ENCODE measurements around the gene FSHR. TPM values are rescaled to one million over a fixed set of nuclear protein-coding genes. Genes with fewer than 3 reads are reported as not detected.

Gene FSHR
- total RNA-seq, 6 experiments from 2014 or later: not detected

- H3K27me3 Mint-ChIP-seq (ENCODE audit: insufficient read depth): no peaks in the 10 kb centered on the region
- no peak overlapping the region for H3K27ac Mint-ChIP-seq
Measured at GRCh38 chr2:49165662-49166061, 11.3 kb upstream of the FSHR start.

GRCh38 chr2:49164729-49165128 lies 10.4 kb upstream of the FSHR start:
- TF ChIP-seq, protein P1, sequence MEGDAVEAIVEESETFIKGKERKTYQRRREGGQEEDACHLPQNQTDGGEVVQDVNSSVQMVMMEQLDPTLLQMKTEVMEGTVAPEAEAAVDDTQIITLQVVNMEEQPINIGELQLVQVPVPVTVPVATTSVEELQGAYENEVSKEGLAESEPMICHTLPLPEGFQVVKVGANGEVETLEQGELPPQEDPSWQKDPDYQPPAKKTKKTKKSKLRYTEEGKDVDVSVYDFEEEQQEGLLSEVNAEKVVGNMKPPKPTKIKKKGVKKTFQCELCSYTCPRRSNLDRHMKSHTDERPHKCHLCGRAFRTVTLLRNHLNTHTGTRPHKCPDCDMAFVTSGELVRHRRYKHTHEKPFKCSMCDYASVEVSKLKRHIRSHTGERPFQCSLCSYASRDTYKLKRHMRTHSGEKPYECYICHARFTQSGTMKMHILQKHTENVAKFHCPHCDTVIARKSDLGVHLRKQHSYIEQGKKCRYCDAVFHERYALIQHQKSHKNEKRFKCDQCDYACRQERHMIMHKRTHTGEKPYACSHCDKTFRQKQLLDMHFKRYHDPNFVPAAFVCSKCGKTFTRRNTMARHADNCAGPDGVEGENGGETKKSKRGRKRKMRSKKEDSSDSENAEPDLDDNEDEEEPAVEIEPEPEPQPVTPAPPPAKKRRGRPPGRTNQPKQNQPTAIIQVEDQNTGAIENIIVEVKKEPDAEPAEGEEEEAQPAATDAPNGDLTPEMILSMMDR (IDR thresholded peaks at IDR 0.05): no peak
- Mint-ChIP-seq H3K36me3 (ENCODE audit: low read depth) (no peaks in the 10 kb centered on the region), H3K4me3 (no peak overlapping the region), H3K4me1 (ENCODE audit: low read depth) (no peaks in the 10 kb centered on the region), H3K27me3 (ENCODE audit: insufficient read depth) (no peaks in the 10 kb centered on the region), H3K27ac (no peak overlapping the region), H3K9me3 (peaks cover 52% of the 10 kb centered on the region)
- DNase-seq: no peak

More at GRCh38 chr2:49165662-49166061, 11.3 kb upstream of the FSHR start:
- TF ChIP-seq, protein P1 (IDR thresholded peaks at IDR 0.05): no peak
- Mint-ChIP-seq H3K4me3 (no peak overlapping the region), H3K9me3 (peaks cover 55% of the 10 kb centered on the region), H3K4me1 (ENCODE audit: low read depth) (no peaks in the 10 kb centered on the region), H3K36me3 (ENCODE audit: low read depth) (no peaks in the 10 kb centered on the region)
- no peak for DNase-seq

- no peak overlapping the region for H3K27ac Mint-ChIP-seq
- no peak for DNase-seq
Measured at GRCh38 chr2:49162151-49162550, 7.8 kb upstream of the FSHR start.

DNA sequence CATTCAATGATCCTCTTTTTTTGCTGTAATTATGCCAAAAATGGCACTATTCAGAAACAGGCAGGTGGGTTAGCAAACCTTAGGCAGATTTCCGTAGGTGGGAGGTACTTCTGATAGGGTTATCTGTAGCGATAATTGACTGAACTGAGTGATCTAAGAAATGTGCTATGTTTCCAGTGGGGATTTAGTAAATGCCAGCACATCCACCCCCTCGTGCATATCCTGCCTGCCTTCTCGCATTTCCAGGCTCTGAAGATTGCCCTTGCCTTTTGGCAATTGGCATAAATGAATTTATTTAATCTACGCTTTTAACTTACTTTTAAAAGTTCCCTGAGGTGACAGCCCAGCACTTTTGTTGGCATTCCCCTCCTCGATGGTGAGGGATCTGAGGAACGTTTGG lies 576 bp upstream of the FSHR start:
- no peak overlapping the region for H3K27ac Mint-ChIP-seq
- H3K9me3 Mint-ChIP-seq: peaks cover 44% of the 10 kb centered on the region
- H3K27me3 Mint-ChIP-seq (ENCODE audit: insufficient read depth): no peaks in the 10 kb centered on the region; the same call in 1 of the 2 replicates
- no peaks in the 10 kb centered on the region for H3K4me1 Mint-ChIP-seq (ENCODE audit: low read depth)
- no peak overlapping the region for H3K4me3 Mint-ChIP-seq
- TF ChIP-seq, protein P1 (IDR thresholded peaks at IDR 0.05): no peak
- no peak for DNase-seq
- H3K36me3 Mint-ChIP-seq (ENCODE audit: low read depth): no peaks in the 10 kb centered on the region; the same call in 1 of the 2 replicates

More at GRCh38 chr2:49162151-49162550, 7.8 kb upstream of the FSHR start:
- TF ChIP-seq, protein P1 (IDR thresholded peaks at IDR 0.05): no peak
- Mint-ChIP-seq H3K9me3 (peaks cover 55% of the 10 kb centered on the region), H3K36me3 (ENCODE audit: low read depth) (no peaks in the 10 kb centered on the region), H3K4me3 (no peak overlapping the region), H3K27me3 (ENCODE audit: insufficient read depth) (no peaks in the 10 kb centered on the region; the same call in 1 of the 2 replicates), H3K4me1 (ENCODE audit: low read depth) (no peaks in the 10 kb centered on the region)

- no peak overlapping the region for H3K27ac Mint-ChIP-seq
- DNase-seq: no peak
Measured at GRCh38 chr2:49153252-49153651, 1.1 kb downstream of the FSHR start.

More at GRCh38 chr2:49153252-49153651, 1.1 kb downstream of the FSHR start:
- Mint-ChIP-seq H3K36me3 (ENCODE audit: low read depth) (no peaks in the 10 kb centered on the region; the same call in 1 of the 2 replicates), H3K9me3 (peaks cover 40% of the 10 kb centered on the region), H3K27me3 (ENCODE audit: insufficient read depth) (no peaks in the 10 kb centered on the region), H3K4me1 (ENCODE audit: low read depth) (no peaks in the 10 kb centered on the region), H3K4me3 (no peak overlapping the region)
- TF ChIP-seq, protein P1 (IDR thresholded peaks at IDR 0.05): no peak

Measured in HFFc6 (cell line).